K562 (cell line): ENCODE measurements around the gene NXF3. TPM values are rescaled to one million over a fixed set of nuclear protein-coding genes. Genes with fewer than 3 reads are reported as not detected.

ENCODE experiments used
- ATAC-seq: fragments of 200-7000 bp; cut with Tn5 transposase; 3 replicates; pipeline ENCODE4 v1.9.1; 2020; ENCODE audit warnings: moderate library complexity
- BruUV-seq: library from RNA; stranded (reverse); fragments of 400-500 nt; replicated peaks from 2 replicates; lab custom pipeline; 2021; lab: Mats Ljungman, UMichigan
- CTCF ChIA-PET: fragments of 300-600 bp; formaldehyde crosslinking; extraction: SDS; loops from one replicate; lab custom pipeline; 2021; ENCODE audit warnings: low intra/inter-chr PET ratio; lab: Yijun Ruan, JAX
- POLR2A ChIA-PET: fragments of 300-600, 350-650 bp; sonication (Branson Sonifier 250); formaldehyde crosslinking; extraction: SDS; loops from one replicate; lab custom pipeline; 2021; ENCODE audit warnings: antibody characterized with exemption, inconsistent platforms; lab: Yijun Ruan, JAX
- DNase-seq, 4 experiments: peaks; one replicate each; pipeline versions ENCODE4 v3.0.0 to v3.0.0-alpha.2; 2011 to 2018; ENCODE audit warnings: low spot score in 3 of 4, mixed read lengths in 3 of 4; ENCODE audit errors: extremely low read depth in 1 of 4
- FAIRE-seq: peaks from 2 replicates; lab custom pipeline; 2011; peaks lifted over from hg19 to GRCh38; lab: Jason Lieb, UNC
- H2AFZ ChIP-seq: 2 replicates; pipeline ENCODE4 v1.6.0; 2011; ENCODE audit warnings: low read depth, low read length, control low read depth, inconsistent platforms
- H3K27ac ChIP-seq: fragments of 200-600 bp; 3 replicates; pipeline ENCODE4 v1.8.0; 2011; ENCODE audit warnings: low read depth, mild to moderate bottlenecking, control low read depth, inconsistent platforms, low read length, moderate library complexity, mixed read lengths; ENCODE audit errors: extremely low read depth
- H3K27me3 ChIP-seq, 2 experiments: fragments of 300-600 bp in 1 of 2; 2 replicates in 1 of 2; 3 replicates in 1 of 2; pipeline versions ENCODE4 v1.6.0 to v1.8.0; 2011; ENCODE audit warnings: inconsistent platforms in 2 of 2, low read length in 2 of 2, mild to moderate bottlenecking in 1 of 2, mixed read lengths in 1 of 2, moderate library complexity in 1 of 2; ENCODE audit not compliant: control insufficient read depth in 2 of 2, insufficient read depth in 2 of 2
- H3K36me3 ChIP-seq: fragments of 300-600 bp; 3 replicates; pipeline ENCODE4 v1.8.0; 2011; ENCODE audit warnings: mild to moderate bottlenecking, low read length, inconsistent platforms; ENCODE audit not compliant: control insufficient read depth, insufficient read depth
- H3K4me1 ChIP-seq, 2 experiments: fragments of 200-600 bp in 1 of 2; replicated peaks in 1 of 2; 2 replicates in 1 of 2; 3 replicates in 1 of 2; pipeline versions ENCODE4 v1.5.1 to v1.8.0; 2011; ENCODE audit warnings: inconsistent platforms in 2 of 2, low read length in 2 of 2, mild to moderate bottlenecking in 1 of 2, mixed read lengths in 1 of 2, moderate library complexity in 1 of 2; ENCODE audit not compliant: control insufficient read depth in 2 of 2, insufficient read depth in 2 of 2
- H3K4me2 ChIP-seq: 2 replicates; pipeline ENCODE4 v1.6.1; 2011; ENCODE audit warnings: low read length, control low read depth, inconsistent platforms, mixed read lengths; ENCODE audit not compliant: insufficient read depth
- H3K4me3 ChIP-seq: fragments of 200-600 bp; sonication (generic), shearing (Covaris generic); 2 replicates; pipeline ENCODE4 v1.5.1; 2016; ENCODE audit warnings: control low read depth, inconsistent platforms
- H3K79me2 ChIP-seq: fragments of 200-600 bp; 3 replicates; pipeline ENCODE4 v1.8.0; 2011; ENCODE audit warnings: low read length, inconsistent platforms; ENCODE audit not compliant: control insufficient read depth, insufficient read depth
- H3K9ac ChIP-seq, 2 experiments: 2 replicates each; pipeline versions ENCODE4 v1.6.0 to v1.6.1; 2011; ENCODE audit warnings: low read depth in 2 of 2, low read length in 2 of 2, control low read depth in 1 of 2, inconsistent platforms in 1 of 2, mild to moderate bottlenecking in 1 of 2, mixed read lengths in 1 of 2; ENCODE audit not compliant: insufficient read depth in 1 of 2
- H3K9me1 ChIP-seq: one replicate; pipeline ENCODE4 v1.6.0; 2011; ENCODE audit warnings: inconsistent platforms, mild to moderate bottlenecking, low read length, moderate library complexity; ENCODE audit not compliant: control insufficient read depth, insufficient read depth
- H3K9me3 ChIP-seq: replicated peaks from 2 replicates; pipeline ENCODE4 v1.5.1; 2011; ENCODE audit warnings: low read depth, low read length, inconsistent platforms; ENCODE audit not compliant: control insufficient read depth, insufficient read depth
- H4K20me1 ChIP-seq: replicated peaks from 2 replicates; pipeline ENCODE4 v1.6.1; 2011; ENCODE audit warnings: low read length, inconsistent platforms, mixed read lengths; ENCODE audit not compliant: control insufficient read depth, insufficient read depth
- ATF2 ChIP-seq: sonication (generic); formaldehyde crosslinking; IDR thresholded peaks from 2 replicates; pipeline ENCODE4 v1.8.1; 2022; ENCODE audit warnings: missing genetic modification reagents
- BRD4 ChIP-seq: fragments of 200-600 bp; sonication (generic); IDR thresholded peaks from 2 replicates; pipeline ENCODE4 v1.6.1; 2017; ENCODE audit warnings: inconsistent platforms
- CEBPB ChIP-seq: fragments of 450-650 bp; IDR thresholded peaks from 2 replicates; pipeline ENCODE4 v1.6.1; 2016; ENCODE audit warnings: missing genetic modification characterization, missing compliant biosample characterization
- FOXP1 ChIP-seq: sonication (generic); formaldehyde crosslinking; IDR thresholded peaks from 2 replicates; pipeline ENCODE4 v1.8.0; 2022; ENCODE audit warnings: mild to moderate bottlenecking, missing genetic modification reagents
- KDM5B ChIP-seq: fragments of 200-600 bp; sonication (generic); IDR thresholded peaks from 2 replicates; pipeline ENCODE4 v1.6.1; 2012; ENCODE audit warnings: low read depth, mild to moderate bottlenecking, moderate library complexity, low read length, control low read depth, inconsistent platforms; ENCODE audit not compliant: insufficient replicate concordance
- MAFF ChIP-seq: IDR thresholded peaks from 2 replicates; pipeline ENCODE4 v1.6.1; 2012; ENCODE audit warnings: low read length, improper control_type of control experiment
- NCOA2 ChIP-seq, 2 experiments: fragments of 450-650 bp; IDR thresholded peaks; 2 replicates each; pipeline ENCODE4 v1.6.1; 2018; ENCODE audit warnings: mild to moderate bottlenecking in 2 of 2, moderate library complexity in 1 of 2; ENCODE audit not compliant: partially characterized antibody in 2 of 2
- NCOR1 ChIP-seq: fragments of 450-650 bp; IDR thresholded peaks from 2 replicates; pipeline ENCODE4 v1.6.1; 2016; ENCODE audit warnings: mild to moderate bottlenecking, moderate library complexity
- NFATC3 ChIP-seq: fragments of 450-650 bp; IDR thresholded peaks from 2 replicates; pipeline ENCODE4 v1.6.1; 2017; ENCODE audit warnings: mild to moderate bottlenecking
- NR2C2 ChIP-seq, 2 experiments: fragments of 200-800 bp in 1 of 2; sonication (Bioruptor generic) in 1 of 2; sonication (generic) in 1 of 2; formaldehyde crosslinking in 1 of 2; IDR thresholded peaks; 2 replicates each; pipeline versions ENCODE4 v1.6.1 to v1.8.0; 2016 to 2022; ENCODE audit warnings: mild to moderate bottlenecking in 1 of 2, missing compliant biosample characterization in 1 of 2, missing genetic modification characterization in 1 of 2, missing genetic modification reagents in 1 of 2
- PHF21A ChIP-seq: fragments of 450-650 bp; IDR thresholded peaks from 2 replicates; pipeline ENCODE4 v1.6.1; 2017; ENCODE audit warnings: low read depth, borderline replicate concordance
- RBM34 ChIP-seq: fragments of 200-400 bp; formaldehyde crosslinking; IDR thresholded peaks from 2 replicates; pipeline ENCODE4 v1.6.1; 2018; ENCODE audit warnings: low read length, borderline replicate concordance; ENCODE audit not compliant: insufficient read depth
- RFX7 ChIP-seq: fragments of 250-450 bp; sonication (Bioruptor Pico); IDR thresholded peaks from 2 replicates; pipeline ENCODE4 v1.5.1; 2021; ENCODE audit warnings: mild to moderate bottlenecking
- RUNX1 ChIP-seq: sonication (generic); IDR thresholded peaks from 2 replicates; pipeline ENCODE4 v1.6.1; 2016; ENCODE audit warnings: antibody characterized with exemption, low read depth
- SPI1 ChIP-seq: IDR thresholded peaks from 2 replicates; pipeline ENCODE4 v1.6.1; 2011; ENCODE audit warnings: low read depth, low read length, control low read depth, borderline replicate concordance
- SREBF1 ChIP-seq: fragments of 150-350 bp; IDR thresholded peaks from 2 replicates; pipeline ENCODE4 v1.6.1; 2014; ENCODE audit warnings: antibody characterized with exemption, low read depth, low read length, borderline replicate concordance
- ZC3H8 ChIP-seq: fragments of 450-650 bp; IDR thresholded peaks from 2 replicates; pipeline ENCODE4 v1.6.1; 2017
- ZEB2 ChIP-seq: fragments of 450-650 bp; IDR thresholded peaks from 2 replicates; pipeline ENCODE4 v1.6.1; 2016
- ZNF121 ChIP-seq: sonication (generic); formaldehyde crosslinking; conservative IDR thresholded peaks from 2 replicates; pipeline ENCODE4 v1.8.0; 2022; ENCODE audit warnings: missing genetic modification reagents
- ZNF143 ChIP-seq: sonication (generic); formaldehyde crosslinking; IDR thresholded peaks from 2 replicates; pipeline ENCODE4 v1.9.0; 2022; ENCODE audit warnings: mild to moderate bottlenecking, missing genetic modification reagents
- ZNF253 ChIP-seq: fragments of 250-450 bp; sonication (Bioruptor Pico); conservative IDR thresholded peaks from 2 replicates; pipeline ENCODE4 v1.6.1; 2021; ENCODE audit warnings: mild to moderate bottlenecking
- ZNF766 ChIP-seq: fragments of 200-800 bp; sonication (Bioruptor generic); conservative IDR thresholded peaks from 2 replicates; pipeline ENCODE4 v1.6.1; 2016; ENCODE audit warnings: missing genetic modification characterization, missing compliant biosample characterization
- WGBS: fragments of 100-300 bp; shearing (Covaris generic); methylation state at CpG from one replicate; pipeline ENCODE4 v1.1.6; 2016; ENCODE audit warnings: low coverage, mixed read lengths; ENCODE audit not compliant: insufficient coverage; ENCODE audit errors: missing lambda C conversion rate; 5-methylcytosine and 5-hydroxymethylcytosine counted together
- in situ Hi-C: fragments of 300-500 bp; cut with MboI; formaldehyde crosslinking; loops from 4 replicates; pipeline ENCODE4 v1.15.0; 2018; ENCODE audit warnings: inconsistent platforms, mixed read lengths
- intact Hi-C: fragments of 100-400 bp; cut with micrococcal nuclease; formaldehyde crosslinking; loops from 2 replicates; pipeline ENCODE4 v1.14.2; 2022
- polyA plus RNA-seq, 8 experiments: library from polyadenylated mRNA; depleted of rRNA in 4 of 8; stranded (reverse) in 5 of 8; unstranded in 3 of 8; fragments of >200 nt; fragmentation: Nextera tagmentation in 2 of 8; fragmentation: Illumina TruSeq in 1 of 8; extraction: Ambion mirVana in 2 of 8; extraction: Trizol in 1 of 8; gene quantifications; 2 replicates each; pipeline versions ENCODE4 v1.2.1 to v1.2.3, GENCODE V29; 2011 to 2014; ENCODE audit warnings: inconsistent platforms in 1 of 8, missing spikeins in 1 of 8
- total RNA-seq, 7 experiments: library from RNA; depleted of rRNA in 6 of 7; stranded (reverse); fragments of >200 nt in 6 of 7; fragmentation: Illumina TruSeq in 2 of 7; extraction: Trizol in 2 of 7; gene quantifications; 2 replicates each; pipeline versions ENCODE4 v1.2.1 to v1.2.3, GENCODE V29; 2011 to 2021; ENCODE audit warnings: low replicate concordance in 1 of 7
- TF ChIP-seq, protein P1 (sequence below): sonication (generic); formaldehyde crosslinking; IDR thresholded peaks from 2 replicates; pipeline ENCODE4 v1.5.0; 2020; ENCODE audit warnings: missing genetic modification reagents

The NXF3 gene
- total and polyA plus RNA-seq, 9 of the 15 experiments (the other 6 are each of a cell fraction or from before 2014, with no cell fraction given): 0.18 to 0.40 (median 0.28) TPM; not detected in 2

GRCh38 chrX:103101299-103102042 lies 8.5 kb upstream of the NXF3 start:
- peaks cover 7 to 19% of the 10 kb centered on the region in 2 experiments; a peak in 3 of 5 replicates for H3K4me1 ChIP-seq
- FAIRE-seq (peak; percentile 86), ATAC-seq (peak; percentile 81), DNase-seq (peak; percentile 39 to 89 (median 52))
- H3K36me3 ChIP-seq: no peaks in the 10 kb centered on the region
- no peaks in the 10 kb centered on the region for H4K20me1 ChIP-seq
- H2AFZ ChIP-seq: no peak overlapping the region
- H3K79me2 ChIP-seq: no peaks in the 10 kb centered on the region
- no peak overlapping the region for H3K4me3 ChIP-seq
- H3K9me3 ChIP-seq: no peaks in the 10 kb centered on the region; the same call in 1 of the 2 replicates
- no peaks in the 10 kb centered on the region for H3K27me3 ChIP-seq
- H3K9me1 ChIP-seq: no peaks in the 10 kb centered on the region
- no peak overlapping the region for H3K4me2 ChIP-seq
- 0% methylated on average over 3 of the region's 3 CpGs for WGBS
- H3K27ac ChIP-seq: peak overlapping the region; percentile 35; the same call in 1 of the 3 replicates
- intact Hi-C loops: loop anchor here (1.0 to 5.0 kb wide), 2 partner anchors 23 to 56 kb away; no protein-coding TSS in a partner anchor
- BruUV-seq: no TSS peak
- ChIA-PET CTCF (no interaction called here), POLR2A (interaction anchor here (0.8 to 1.5 kb wide), 2 partner anchors 23 to 87 kb away, joined by 3 to 5 read pairs; no protein-coding TSS in a partner anchor)
- H3K9ac ChIP-seq: no peak overlapping the region
- in situ Hi-C loops: no loop called here
- no peak for TF ChIP-seq ZNF121
- peak; percentile 75; the same call in 1 of the 2 replicates for TF ChIP-seq RUNX1
- no peak for TF ChIP-seq PHF21A
- TF ChIP-seq ZNF766: peak; percentile 90
- TF ChIP-seq ZNF143 (CRISPR knock-in tag): no peak
- no peak for TF ChIP-seq RFX7 (CRISPR knock-in tag)
- TF ChIP-seq RBM34: no peak
- TF ChIP-seq ZEB2: no peak
- TF ChIP-seq SPI1: no peak
- no peak for TF ChIP-seq ZC3H8
- TF ChIP-seq NR2C2 (CRISPR knock-in tag; IDR thresholded peaks at IDR 0.05): no peak
- peak; percentile 20; the same call in 1 of the 2 replicates for TF ChIP-seq NR2C2 (tag; IDR thresholded peaks at IDR 0.05)
- TF ChIP-seq, protein P1, sequence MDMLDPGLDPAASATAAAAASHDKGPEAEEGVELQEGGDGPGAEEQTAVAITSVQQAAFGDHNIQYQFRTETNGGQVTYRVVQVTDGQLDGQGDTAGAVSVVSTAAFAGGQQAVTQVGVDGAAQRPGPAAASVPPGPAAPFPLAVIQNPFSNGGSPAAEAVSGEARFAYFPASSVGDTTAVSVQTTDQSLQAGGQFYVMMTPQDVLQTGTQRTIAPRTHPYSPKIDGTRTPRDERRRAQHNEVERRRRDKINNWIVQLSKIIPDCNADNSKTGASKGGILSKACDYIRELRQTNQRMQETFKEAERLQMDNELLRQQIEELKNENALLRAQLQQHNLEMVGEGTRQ (CRISPR knock-in tag): no peak
- no peak for TF ChIP-seq SREBF1
- TF ChIP-seq NCOR1: peak; percentile 99
- TF ChIP-seq CEBPB: no peak
- TF ChIP-seq BRD4: no peak
- TF ChIP-seq MAFF: no peak
- no peak for TF ChIP-seq KDM5B
- TF ChIP-seq ZNF253 (CRISPR knock-in tag): no peak
- TF ChIP-seq NFATC3: no peak
- TF ChIP-seq ATF2 (CRISPR knock-in tag): no peak
- no peak for TF ChIP-seq FOXP1 (CRISPR knock-in tag)
- TF ChIP-seq NCOA2 (IDR thresholded peaks at IDR 0.05; ENCODE audit: partially characterized antibody in 2 of 2): peak; percentile 77 to 83
